ENCODE results near the gene ATP6V0B.
A peak's percentile ranks its signal among the peaks of the same experiment; 100 is the strongest.

The ATP6V0B gene

DNA sequence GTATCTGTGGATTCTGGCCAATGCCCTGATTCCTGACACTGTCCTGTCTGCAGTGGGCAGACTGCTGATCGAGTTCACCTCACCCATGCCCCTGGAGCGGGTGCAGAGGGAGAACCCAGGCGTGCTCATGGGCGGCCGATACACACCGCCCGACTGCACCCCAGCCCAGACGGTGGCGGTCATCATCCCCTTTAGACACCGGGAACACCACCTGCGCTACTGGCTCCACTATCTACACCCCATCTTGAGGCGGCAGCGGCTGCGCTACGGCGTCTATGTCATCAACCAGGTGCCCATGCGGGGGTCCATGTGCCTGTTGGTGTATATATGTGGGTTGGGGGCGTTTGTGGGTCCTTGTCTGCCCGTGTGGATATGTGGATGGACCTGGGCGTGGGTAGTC, 6.9 kb downstream of the ATP6V0B start:
- Histone ChIP-seq H3K4me3 (ENCODE audit: low read length) (no peak overlapping the region), H4K5ac (ENCODE audit: low read length) (no peak overlapping the region)
- WGBS (ENCODE audit: extremely low coverage, insufficient coverage, low lambda C conversion rate) = no CpG with 5 or more reads among the region's 20 CpGs

DNA sequence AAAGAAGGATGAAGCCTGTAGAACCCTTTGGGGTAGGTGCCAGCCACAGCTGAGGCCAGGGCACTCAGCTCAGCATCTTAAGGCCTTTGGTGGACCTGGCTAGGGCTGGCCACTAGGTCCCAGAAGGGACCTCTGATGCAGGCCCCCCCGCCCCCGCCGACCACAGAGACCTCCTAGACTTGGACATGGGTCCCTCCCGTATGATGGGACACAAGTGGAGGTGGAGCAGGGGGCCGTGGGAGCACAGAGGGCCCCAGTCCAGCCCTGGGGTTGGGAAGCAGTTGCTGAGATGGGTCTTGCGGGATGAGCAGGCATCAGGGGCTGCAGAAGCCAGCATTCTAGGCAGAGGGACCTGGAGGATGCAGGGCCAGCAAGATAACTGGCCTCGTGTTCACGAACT, 7.5 kb downstream of the ATP6V0B start:
- H3K56ac ChIP-seq (ENCODE audit: low read length) = no peak overlapping the region
- H2BK15ac ChIP-seq (replicated peaks; ENCODE audit: low read depth) = no peak overlapping the region
- WGBS (ENCODE audit: extremely low coverage, insufficient coverage, low lambda C conversion rate) = no CpG with 5 or more reads among the region's 8 CpGs
- no peak overlapping the region for H3K23ac ChIP-seq (ENCODE audit: low read length)
- no peak overlapping the region for H3K4ac ChIP-seq (ENCODE audit: low read depth, low read length)
- DNase-seq = no peak
- H3K18ac ChIP-seq (ENCODE audit: low read length) = no peak overlapping the region
- no peak overlapping the region for H3K27ac ChIP-seq (ENCODE audit: low read depth, low read length)
- H3K4me2 ChIP-seq (ENCODE audit: low read length) = no peak overlapping the region
- H2AK5ac ChIP-seq (ENCODE audit: low read length) = no peak overlapping the region
- H2BK120ac ChIP-seq (ENCODE audit: low read depth, low read length) = no peak overlapping the region
- peaks cover 24% of the 10 kb centered on the region for H3K79me1 ChIP-seq (ENCODE audit: low read length)
- H4K8ac ChIP-seq (ENCODE audit: low read depth, low read length) = no peak overlapping the region
- no peaks in the 10 kb centered on the region for H3K27me3 ChIP-seq (ENCODE audit: insufficient read depth, low read length, poor library complexity)
- H4K5ac ChIP-seq (ENCODE audit: low read length) = no peak overlapping the region
- no peaks in the 10 kb centered on the region for H3K4me1 ChIP-seq (ENCODE audit: control insufficient read depth, low read depth, low read length)
- H3K9ac ChIP-seq (ENCODE audit: low read length) = no peak overlapping the region
- H2BK5ac ChIP-seq (ENCODE audit: low read length) = no peak overlapping the region
- H3K4me3 ChIP-seq (ENCODE audit: low read length) = no peak overlapping the region
- H3K79me2 ChIP-seq (ENCODE audit: control insufficient read depth, insufficient read depth, low read length) = peaks cover 6% of the 10 kb centered on the region
- peaks cover 5% of the 10 kb centered on the region for H3K36me3 ChIP-seq (ENCODE audit: control insufficient read depth, insufficient read depth, low read length)

More for the DNA sequence above, 6.9 kb downstream of the ATP6V0B start:
- Histone ChIP-seq H3K79me1 (ENCODE audit: low read length) (peaks cover 27% of the 10 kb centered on the region), H2BK15ac (replicated peaks; ENCODE audit: low read depth) (no peak overlapping the region), H3K56ac (ENCODE audit: low read length) (no peak overlapping the region), H4K8ac (ENCODE audit: low read depth, low read length) (no peak overlapping the region), H3K9ac (ENCODE audit: low read length) (no peak overlapping the region), H3K79me2 (ENCODE audit: control insufficient read depth, insufficient read depth, low read length) (peaks cover 6% of the 10 kb centered on the region), H3K23ac (ENCODE audit: low read length) (no peak overlapping the region), H3K4me1 (ENCODE audit: control insufficient read depth, low read depth, low read length) (no peaks in the 10 kb centered on the region), H3K36me3 (ENCODE audit: control insufficient read depth, insufficient read depth, low read length) (peaks cover 8% of the 10 kb centered on the region), H3K4ac (ENCODE audit: low read depth, low read length) (no peak overlapping the region), H2BK5ac (ENCODE audit: low read length) (no peak overlapping the region), H2AK5ac (ENCODE audit: low read length) (no peak overlapping the region), H3K27me3 (ENCODE audit: insufficient read depth, low read length, poor library complexity) (no peaks in the 10 kb centered on the region), H2BK120ac (ENCODE audit: low read depth, low read length) (no peak overlapping the region), H3K27ac (ENCODE audit: low read depth, low read length) (no peak overlapping the region), H3K18ac (ENCODE audit: low read length) (no peak overlapping the region), H3K4me2 (ENCODE audit: low read length) (no peak overlapping the region)
- DNase-seq = no peak

DNA sequence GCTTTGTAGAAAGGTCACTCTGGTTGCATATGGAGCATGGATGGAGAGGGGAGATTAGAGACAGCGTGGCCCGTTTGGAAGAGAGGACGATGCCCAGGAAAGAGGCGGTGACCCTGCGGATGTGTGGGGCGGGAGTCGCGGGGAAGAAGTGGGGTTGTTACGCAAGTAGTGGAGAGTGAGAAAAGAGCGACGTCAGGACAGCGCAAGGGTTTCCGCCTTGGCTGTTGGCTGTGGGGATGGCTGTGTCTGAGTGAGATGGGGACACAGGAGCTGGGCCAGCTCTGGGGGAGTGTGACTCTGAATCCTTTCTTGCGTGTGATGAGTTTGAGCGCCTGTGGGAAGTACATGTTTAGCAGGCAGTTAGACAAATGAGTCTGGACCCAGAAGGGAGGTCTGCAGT, 8.0 kb downstream of the ATP6V0B start:
- peaks cover 5% of the 10 kb centered on the region for H3K36me3 ChIP-seq (ENCODE audit: control insufficient read depth, insufficient read depth, low read length)
- no peak overlapping the region for H4K8ac ChIP-seq (ENCODE audit: low read depth, low read length)
- no peak overlapping the region for H3K23ac ChIP-seq (ENCODE audit: low read length)
- no peak overlapping the region for H3K4me3 ChIP-seq (ENCODE audit: low read length)
- H3K79me1 ChIP-seq (ENCODE audit: low read length) = peaks cover 19% of the 10 kb centered on the region
- no peak overlapping the region for H4K5ac ChIP-seq (ENCODE audit: low read length)
- no peak overlapping the region for H2BK120ac ChIP-seq (ENCODE audit: low read depth, low read length)
- H3K9ac ChIP-seq (ENCODE audit: low read length) = no peak overlapping the region
- no peak overlapping the region for H2BK15ac ChIP-seq (replicated peaks; ENCODE audit: low read depth)
- no peaks in the 10 kb centered on the region for H3K27me3 ChIP-seq (ENCODE audit: insufficient read depth, low read length, poor library complexity)
- H3K18ac ChIP-seq (ENCODE audit: low read length) = no peak overlapping the region
- H3K56ac ChIP-seq (ENCODE audit: low read length) = peak overlapping the region; percentile 15
- H3K79me2 ChIP-seq (ENCODE audit: control insufficient read depth, insufficient read depth, low read length) = peaks cover 6% of the 10 kb centered on the region
- no peak overlapping the region for H3K4me2 ChIP-seq (ENCODE audit: low read length)
- H3K4me1 ChIP-seq (ENCODE audit: control insufficient read depth, low read depth, low read length) = no peaks in the 10 kb centered on the region
- H3K27ac ChIP-seq (ENCODE audit: low read depth, low read length) = no peak overlapping the region
- H2BK5ac ChIP-seq (ENCODE audit: low read length) = no peak overlapping the region
- no peak overlapping the region for H3K4ac ChIP-seq (ENCODE audit: low read depth, low read length)
- no CpG with 5 or more reads among the region's 15 CpGs for WGBS (ENCODE audit: extremely low coverage, insufficient coverage, low lambda C conversion rate)
- H2AK5ac ChIP-seq (ENCODE audit: low read length) = no peak overlapping the region
- no peak for DNase-seq

DNA sequence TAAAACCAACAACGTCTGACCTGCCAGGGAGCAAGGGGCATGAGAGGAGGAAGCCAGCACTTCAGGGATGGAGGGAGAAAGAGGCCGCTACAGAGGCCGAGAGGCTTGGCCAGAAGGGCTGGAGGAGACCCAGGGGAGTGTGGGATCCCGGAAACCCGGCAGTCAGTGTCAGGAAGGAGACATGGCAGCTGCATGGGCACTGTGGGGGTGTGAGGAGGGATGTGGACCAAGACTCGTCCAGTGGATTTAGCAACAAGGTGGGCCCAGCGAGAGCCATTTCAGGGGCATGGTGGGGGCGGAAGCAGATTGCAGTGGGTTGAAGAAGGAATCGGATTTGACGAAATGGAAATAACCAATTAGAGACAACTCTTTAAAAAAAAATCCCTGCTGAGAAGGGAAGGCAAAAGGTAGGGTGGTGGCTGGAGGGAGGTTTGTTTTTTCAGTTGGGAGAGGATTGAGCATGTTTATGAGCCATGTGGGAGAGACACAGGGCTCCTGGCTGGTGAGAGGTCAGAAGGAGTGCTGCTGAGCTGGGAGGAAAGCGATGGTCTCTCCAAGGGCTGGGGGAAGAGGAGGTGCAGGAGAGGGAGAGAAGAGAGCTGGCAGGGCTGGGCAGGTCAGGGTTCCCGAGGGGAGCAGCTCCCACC, 8.6 kb downstream of the ATP6V0B start:
- H3K79me2 ChIP-seq (ENCODE audit: control insufficient read depth, insufficient read depth, low read length) = peaks cover 6% of the 10 kb centered on the region
- no peak overlapping the region for H3K23ac ChIP-seq (ENCODE audit: low read length)
- H4K8ac ChIP-seq (ENCODE audit: low read depth, low read length) = no peak overlapping the region
- no peak overlapping the region for H3K4me3 ChIP-seq (ENCODE audit: low read length)
- no CpG with 5 or more reads among the region's 12 CpGs for WGBS (ENCODE audit: extremely low coverage, insufficient coverage, low lambda C conversion rate)
- no peak overlapping the region for H2BK5ac ChIP-seq (ENCODE audit: low read length)
- no peaks in the 10 kb centered on the region for H3K4me1 ChIP-seq (ENCODE audit: control insufficient read depth, low read depth, low read length)
- no peak overlapping the region for H3K27ac ChIP-seq (ENCODE audit: low read depth, low read length)
- H3K9ac ChIP-seq (ENCODE audit: low read length) = no peak overlapping the region
- H3K18ac ChIP-seq (ENCODE audit: low read length) = no peak overlapping the region
- H3K4me2 ChIP-seq (ENCODE audit: low read length) = no peak overlapping the region
- no peak overlapping the region for H2AK5ac ChIP-seq (ENCODE audit: low read length)
- no peak overlapping the region for H3K4ac ChIP-seq (ENCODE audit: low read depth, low read length)
- DNase-seq = no peak
- H2BK120ac ChIP-seq (ENCODE audit: low read depth, low read length) = no peak overlapping the region
- H3K79me1 ChIP-seq (ENCODE audit: low read length) = peaks cover 19% of the 10 kb centered on the region
- H2BK15ac ChIP-seq (replicated peaks; ENCODE audit: low read depth) = no peak overlapping the region
- H3K36me3 ChIP-seq (ENCODE audit: control insufficient read depth, insufficient read depth, low read length) = peaks cover 5% of the 10 kb centered on the region
- no peak overlapping the region for H4K5ac ChIP-seq (ENCODE audit: low read length)
- H3K27me3 ChIP-seq (ENCODE audit: insufficient read depth, low read length, poor library complexity) = no peaks in the 10 kb centered on the region
- H3K56ac ChIP-seq (ENCODE audit: low read length) = no peak overlapping the region

DNA sequence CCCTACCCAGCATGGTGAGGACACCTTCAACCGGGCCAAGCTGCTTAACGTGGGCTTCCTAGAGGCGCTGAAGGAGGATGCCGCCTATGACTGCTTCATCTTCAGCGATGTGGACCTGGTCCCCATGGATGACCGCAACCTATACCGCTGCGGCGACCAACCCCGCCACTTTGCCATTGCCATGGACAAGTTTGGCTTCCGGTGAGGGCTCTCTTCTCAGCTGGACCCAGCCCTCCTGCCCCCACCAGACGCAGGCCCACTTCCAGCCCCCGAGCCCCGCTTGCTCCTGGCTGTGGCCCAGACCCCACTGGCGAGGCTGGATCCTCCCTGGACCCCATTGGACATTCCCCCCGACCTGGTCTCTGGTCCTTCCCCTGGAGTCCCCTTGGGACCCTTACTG, 10.1 kb downstream of the ATP6V0B start:
- Histone ChIP-seq H3K4me3 (ENCODE audit: low read length) (no peak overlapping the region), H3K4me1 (ENCODE audit: control insufficient read depth, low read depth, low read length) (no peaks in the 10 kb centered on the region), H3K23ac (ENCODE audit: low read length) (no peak overlapping the region), H3K27ac (ENCODE audit: low read depth, low read length) (no peak overlapping the region), H2BK120ac (ENCODE audit: low read depth, low read length) (no peak overlapping the region), H3K4ac (ENCODE audit: low read depth, low read length) (no peak overlapping the region), H4K8ac (ENCODE audit: low read depth, low read length) (no peak overlapping the region), H3K9ac (ENCODE audit: low read length) (no peak overlapping the region), H3K79me1 (ENCODE audit: low read length) (peaks cover 18% of the 10 kb centered on the region), H4K5ac (ENCODE audit: low read length) (no peak overlapping the region), H3K36me3 (ENCODE audit: control insufficient read depth, insufficient read depth, low read length) (peaks cover 5% of the 10 kb centered on the region), H3K18ac (ENCODE audit: low read length) (no peak overlapping the region), H2BK5ac (ENCODE audit: low read length) (no peak overlapping the region), H3K79me2 (ENCODE audit: control insufficient read depth, insufficient read depth, low read length) (peaks cover 5% of the 10 kb centered on the region), H3K27me3 (ENCODE audit: insufficient read depth, low read length, poor library complexity) (no peaks in the 10 kb centered on the region), H2AK5ac (ENCODE audit: low read length) (no peak overlapping the region), H3K4me2 (ENCODE audit: low read length) (no peak overlapping the region), H3K56ac (ENCODE audit: low read length) (no peak overlapping the region), H2BK15ac (replicated peaks; ENCODE audit: low read depth) (no peak overlapping the region)
- DNase-seq = no peak
- WGBS (ENCODE audit: extremely low coverage, insufficient coverage, low lambda C conversion rate) = no CpG with 5 or more reads among the region's 16 CpGs

DNA sequence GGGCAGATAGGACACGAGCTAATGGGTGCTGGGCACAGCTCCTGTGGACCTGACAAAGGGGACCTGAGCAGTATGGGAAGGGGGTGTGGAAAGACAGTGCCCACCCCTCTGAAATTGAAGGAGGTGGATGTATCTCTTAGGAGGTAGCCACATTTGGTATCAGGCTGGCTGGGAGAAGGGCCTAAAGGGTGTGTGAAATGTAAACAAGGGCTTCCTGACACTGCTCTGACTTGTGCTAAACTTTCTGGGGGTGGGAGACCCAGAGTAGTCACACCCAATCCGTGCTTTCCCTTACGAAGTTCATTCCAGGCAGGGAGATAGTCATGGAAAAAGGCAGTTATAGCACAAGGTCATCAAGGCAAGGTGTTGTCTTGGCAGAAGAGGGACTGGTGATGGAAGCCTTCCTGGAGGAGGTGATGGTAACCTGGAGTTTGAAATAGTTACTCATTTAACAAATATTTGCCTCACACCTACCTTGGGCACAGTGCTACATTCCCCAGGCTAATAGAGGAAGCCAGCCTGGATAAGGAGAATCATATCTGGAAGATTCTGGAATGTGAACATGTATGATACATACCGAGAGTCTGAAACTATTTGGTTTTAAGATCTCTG, 11.3 kb downstream of the ATP6V0B start:
- no peak for DNase-seq
- no CpG with 5 or more reads among the region's 4 CpGs for WGBS (ENCODE audit: extremely low coverage, insufficient coverage, low lambda C conversion rate)

More for the DNA sequence above, 11.3 kb downstream of the ATP6V0B start:
- no peak overlapping the region for H3K23ac ChIP-seq (ENCODE audit: low read length)
- no peak overlapping the region for H3K4me3 ChIP-seq (ENCODE audit: low read length)
- no peak overlapping the region for H3K27ac ChIP-seq (ENCODE audit: low read depth, low read length)
- no peak overlapping the region for H2BK120ac ChIP-seq (ENCODE audit: low read depth, low read length)
- H3K36me3 ChIP-seq (ENCODE audit: control insufficient read depth, insufficient read depth, low read length) = peaks cover 5% of the 10 kb centered on the region
- no peak overlapping the region for H3K4me2 ChIP-seq (ENCODE audit: low read length)
- H3K4me1 ChIP-seq (ENCODE audit: control insufficient read depth, low read depth, low read length) = no peaks in the 10 kb centered on the region
- no peak overlapping the region for H3K4ac ChIP-seq (ENCODE audit: low read depth, low read length)
- no peak overlapping the region for H2BK5ac ChIP-seq (ENCODE audit: low read length)
- H4K8ac ChIP-seq (ENCODE audit: low read depth, low read length) = no peak overlapping the region
- no peak overlapping the region for H2BK15ac ChIP-seq (replicated peaks; ENCODE audit: low read depth)
- no peak overlapping the region for H4K5ac ChIP-seq (ENCODE audit: low read length)
- H3K9ac ChIP-seq (ENCODE audit: low read length) = no peak overlapping the region
- peaks cover 12% of the 10 kb centered on the region for H3K79me1 ChIP-seq (ENCODE audit: low read length)
- H3K79me2 ChIP-seq (ENCODE audit: control insufficient read depth, insufficient read depth, low read length) = no peaks in the 10 kb centered on the region
- H3K18ac ChIP-seq (ENCODE audit: low read length) = no peak overlapping the region
- H3K56ac ChIP-seq (ENCODE audit: low read length) = no peak overlapping the region
- no peaks in the 10 kb centered on the region for H3K27me3 ChIP-seq (ENCODE audit: insufficient read depth, low read length, poor library complexity)
- H2AK5ac ChIP-seq (ENCODE audit: low read length) = no peak overlapping the region

Measured in mesendoderm (in vitro differentiated cells).